Upper lobe of left lung (tissue), 6 donors: ENCODE data around the gene MYLK. TPM values are rescaled to one million over a fixed set of nuclear protein-coding genes. Genes with fewer than 3 reads are reported as not detected.

Experiments
- ATAC-seq, 2 donors: fragments of 200-7000 bp; cut with Tn5 transposase; one replicate each; pipeline ENCODE4 v1.9.1; 2022; ENCODE audit warnings: mild to moderate bottlenecking in 2 of 2, moderate library complexity in 2 of 2; ENCODE audit not compliant: low FRiP score in 2 of 2
- DNase-seq, 2 donors: peaks; one replicate each; pipeline ENCODE4 v3.0.0-alpha.2; 2019 to 2020
- H3K27ac ChIP-seq, 4 donors: fragments of 200-600 bp; sonication (generic); one replicate each; pipeline ENCODE4 v1.5.1; 2016 to 2019
- H3K27me3 ChIP-seq, 4 donors: fragments of 200-600 bp; sonication (generic); one replicate each; pipeline ENCODE4 v1.5.1; 2017 to 2019
- H3K36me3 ChIP-seq, 4 donors: fragments of 200-600 bp; sonication (generic); one replicate each; pipeline ENCODE4 v1.5.1; 2016 to 2019
- H3K4me1 ChIP-seq, 4 donors: fragments of 200-600 bp; sonication (generic); one replicate each; pipeline ENCODE4 v1.5.1; 2018 to 2019
- H3K4me3 ChIP-seq, 4 donors: fragments of 200-600 bp; sonication (generic); one replicate each; pipeline ENCODE4 v1.5.1; 2017 to 2019; ENCODE audit warnings: mild to moderate bottlenecking in 2 of 4, moderate library complexity in 1 of 4
- H3K9me3 ChIP-seq, 4 donors: fragments of 200-600 bp; sonication (generic); one replicate each; pipeline ENCODE4 v1.5.1; 2018 to 2019
- EP300 ChIP-seq, 4 donors: sonication (generic); formaldehyde crosslinking; IDR thresholded peaks; one replicate each; pipeline ENCODE4 v1.5.1; 2017; ENCODE audit warnings: antibody characterized with exemption in 4 of 4, control low read depth in 2 of 4
- POLR2A ChIP-seq, 4 donors: fragments of 450-650 bp; IDR thresholded peaks; one replicate each; pipeline ENCODE4 v1.5.1; 2016 to 2017; ENCODE audit warnings: antibody characterized with exemption in 4 of 4, mild to moderate bottlenecking in 2 of 4
- POLR2AphosphoS5 ChIP-seq, 2 donors: sonication (generic); formaldehyde crosslinking; IDR thresholded peaks; one replicate each; pipeline ENCODE4 v1.5.1; 2017; ENCODE audit warnings: antibody characterized with exemption in 2 of 2
- WGBS, 2 donors: methylation state at CpG; one replicate each; pipeline ENCODE4 v1.1.5; 2017 to 2018; 5-methylcytosine and 5-hydroxymethylcytosine counted together
- total RNA-seq, 6 donors: library from RNA; depleted of rRNA in 4 of 6; stranded (reverse); fragments of >200 nt in 4 of 6; gene quantifications; one replicate each; pipeline versions ENCODE4 v1.1.0 to v1.2.1, GENCODE V29; 2016 to 2021
- TF ChIP-seq, protein P1 (sequence below), 6 experiments: fragments of 450-650 bp in 4 of 6; fragments of 200-600 bp in 2 of 6; sonication (generic) in 2 of 6; IDR thresholded peaks; one replicate each; pipeline ENCODE4 v1.5.1; 2016 to 2019; ENCODE audit warnings: antibody characterized with exemption in 6 of 6
- donor health status: DM: no; HTN: no; CAD: no; lungs with moderate emphysema.
- donor health status: DM: no; HTN: yes; CAD: no; lungs with severe emphysema.

MYLK gene, protein sequence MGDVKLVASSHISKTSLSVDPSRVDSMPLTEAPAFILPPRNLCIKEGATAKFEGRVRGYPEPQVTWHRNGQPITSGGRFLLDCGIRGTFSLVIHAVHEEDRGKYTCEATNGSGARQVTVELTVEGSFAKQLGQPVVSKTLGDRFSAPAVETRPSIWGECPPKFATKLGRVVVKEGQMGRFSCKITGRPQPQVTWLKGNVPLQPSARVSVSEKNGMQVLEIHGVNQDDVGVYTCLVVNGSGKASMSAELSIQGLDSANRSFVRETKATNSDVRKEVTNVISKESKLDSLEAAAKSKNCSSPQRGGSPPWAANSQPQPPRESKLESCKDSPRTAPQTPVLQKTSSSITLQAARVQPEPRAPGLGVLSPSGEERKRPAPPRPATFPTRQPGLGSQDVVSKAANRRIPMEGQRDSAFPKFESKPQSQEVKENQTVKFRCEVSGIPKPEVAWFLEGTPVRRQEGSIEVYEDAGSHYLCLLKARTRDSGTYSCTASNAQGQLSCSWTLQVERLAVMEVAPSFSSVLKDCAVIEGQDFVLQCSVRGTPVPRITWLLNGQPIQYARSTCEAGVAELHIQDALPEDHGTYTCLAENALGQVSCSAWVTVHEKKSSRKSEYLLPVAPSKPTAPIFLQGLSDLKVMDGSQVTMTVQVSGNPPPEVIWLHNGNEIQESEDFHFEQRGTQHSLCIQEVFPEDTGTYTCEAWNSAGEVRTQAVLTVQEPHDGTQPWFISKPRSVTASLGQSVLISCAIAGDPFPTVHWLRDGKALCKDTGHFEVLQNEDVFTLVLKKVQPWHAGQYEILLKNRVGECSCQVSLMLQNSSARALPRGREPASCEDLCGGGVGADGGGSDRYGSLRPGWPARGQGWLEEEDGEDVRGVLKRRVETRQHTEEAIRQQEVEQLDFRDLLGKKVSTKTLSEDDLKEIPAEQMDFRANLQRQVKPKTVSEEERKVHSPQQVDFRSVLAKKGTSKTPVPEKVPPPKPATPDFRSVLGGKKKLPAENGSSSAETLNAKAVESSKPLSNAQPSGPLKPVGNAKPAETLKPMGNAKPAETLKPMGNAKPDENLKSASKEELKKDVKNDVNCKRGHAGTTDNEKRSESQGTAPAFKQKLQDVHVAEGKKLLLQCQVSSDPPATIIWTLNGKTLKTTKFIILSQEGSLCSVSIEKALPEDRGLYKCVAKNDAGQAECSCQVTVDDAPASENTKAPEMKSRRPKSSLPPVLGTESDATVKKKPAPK (N-terminal part only)
- total RNA-seq: 100 to 1,000 TPM; 105 to 378 (median 160) TPM

DNA sequence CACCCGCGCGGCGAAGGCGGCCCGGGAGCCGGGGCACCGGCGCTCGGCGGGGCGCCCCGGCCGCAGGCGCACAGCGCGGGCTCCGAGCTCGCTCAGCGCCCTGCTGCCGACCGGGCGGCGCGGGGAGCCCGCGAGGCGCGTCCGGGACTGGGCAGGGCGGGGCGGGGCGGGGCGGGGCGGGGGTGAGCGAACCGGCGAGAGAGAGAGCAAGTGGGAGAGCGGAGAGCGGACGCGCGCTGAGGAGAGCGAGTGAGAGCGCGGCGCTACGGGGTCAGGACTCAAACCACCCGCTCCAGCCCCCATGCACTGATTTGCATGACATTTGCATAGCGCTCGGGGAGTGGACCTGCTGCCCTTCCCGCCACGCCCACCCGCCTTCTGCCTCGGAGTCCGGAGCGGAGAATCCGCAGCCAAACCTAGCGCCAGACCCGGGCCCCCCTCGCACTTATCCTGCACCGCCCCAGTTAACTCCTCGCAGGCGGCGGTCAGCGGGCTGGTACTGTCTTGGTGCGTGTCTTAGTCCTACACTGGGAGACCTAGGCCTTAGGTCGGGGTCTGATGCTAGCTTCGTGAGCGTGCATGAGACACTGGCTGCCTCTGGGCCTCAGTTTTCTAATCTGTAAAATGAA, at the start of gene MYLK:
Gene MYLK (minus strand): TSS at position 130 of the 629 bp plus-strand sequence. CDS start 90,491 bp downstream, outside the sequence.
- H3K36me3 ChIP-seq: no peaks in the 10 kb centered on the region
- WGBS, 2 donors: 2 to 10% methylated on average over 2 to 18 of the region's 70 CpGs
- H3K4me3 ChIP-seq: peak within 1 kb of the TSS; percentile 25 to 53 (median 46)
- H3K4me1 ChIP-seq: peaks cover 0 to 14% (median 8%) of the 10 kb centered on the region in 4 donors
- no peak for TF ChIP-seq EP300 (IDR thresholded peaks at IDR 0.05)
- TF ChIP-seq POLR2A (IDR thresholded peaks at IDR 0.05): no peak
- TF ChIP-seq, protein P1, sequence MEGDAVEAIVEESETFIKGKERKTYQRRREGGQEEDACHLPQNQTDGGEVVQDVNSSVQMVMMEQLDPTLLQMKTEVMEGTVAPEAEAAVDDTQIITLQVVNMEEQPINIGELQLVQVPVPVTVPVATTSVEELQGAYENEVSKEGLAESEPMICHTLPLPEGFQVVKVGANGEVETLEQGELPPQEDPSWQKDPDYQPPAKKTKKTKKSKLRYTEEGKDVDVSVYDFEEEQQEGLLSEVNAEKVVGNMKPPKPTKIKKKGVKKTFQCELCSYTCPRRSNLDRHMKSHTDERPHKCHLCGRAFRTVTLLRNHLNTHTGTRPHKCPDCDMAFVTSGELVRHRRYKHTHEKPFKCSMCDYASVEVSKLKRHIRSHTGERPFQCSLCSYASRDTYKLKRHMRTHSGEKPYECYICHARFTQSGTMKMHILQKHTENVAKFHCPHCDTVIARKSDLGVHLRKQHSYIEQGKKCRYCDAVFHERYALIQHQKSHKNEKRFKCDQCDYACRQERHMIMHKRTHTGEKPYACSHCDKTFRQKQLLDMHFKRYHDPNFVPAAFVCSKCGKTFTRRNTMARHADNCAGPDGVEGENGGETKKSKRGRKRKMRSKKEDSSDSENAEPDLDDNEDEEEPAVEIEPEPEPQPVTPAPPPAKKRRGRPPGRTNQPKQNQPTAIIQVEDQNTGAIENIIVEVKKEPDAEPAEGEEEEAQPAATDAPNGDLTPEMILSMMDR (IDR thresholded peaks at IDR 0.05): no peak
- TF ChIP-seq POLR2AphosphoS5 (IDR thresholded peaks at IDR 0.05): no peak
- peaks cover 0 to 3% (median 0%) of the 10 kb centered on the region in 4 donors for H3K27me3 ChIP-seq
- DNase-seq (peak; percentile 86 to 88), ATAC-seq (peak; percentile 89 to 90)
- H3K9me3 ChIP-seq: no peaks in the 10 kb centered on the region
- H3K27ac ChIP-seq: no peak within 1 kb of the TSS

DNA sequence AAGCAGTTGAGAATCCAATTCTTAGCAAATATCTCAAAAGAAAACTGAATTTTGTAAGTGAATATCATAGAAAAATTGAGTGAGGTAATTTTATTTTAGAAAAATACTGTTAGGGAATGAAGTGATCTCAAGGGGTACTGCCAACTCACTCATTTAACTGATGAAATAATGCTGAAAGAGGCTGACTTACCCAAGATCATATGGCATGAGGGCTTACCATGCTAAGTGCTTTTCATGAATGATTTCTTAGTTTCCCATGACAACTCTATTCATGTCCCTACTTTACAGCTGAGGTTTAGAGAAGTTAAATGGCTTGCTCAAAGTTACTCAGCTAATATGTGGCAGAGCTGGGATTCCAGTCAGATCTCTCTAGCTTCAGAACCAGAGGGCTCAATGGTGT, 46.3 kb upstream of the MYLK start:
- no peaks in the 10 kb centered on the region for H3K27me3 ChIP-seq
- H3K4me1 ChIP-seq: no peaks in the 10 kb centered on the region
- ATAC-seq (no peak), DNase-seq (no peak)
- H3K36me3 ChIP-seq: peaks cover 0 to 28% (median 2%) of the 10 kb centered on the region in 4 donors
- no peak overlapping the region for H3K27ac ChIP-seq
- no peak overlapping the region for H3K4me3 ChIP-seq
- TF ChIP-seq, protein P1 (IDR thresholded peaks at IDR 0.05): no peak
- TF ChIP-seq EP300 (IDR thresholded peaks at IDR 0.05): no peak
- no peak for TF ChIP-seq POLR2AphosphoS5 (IDR thresholded peaks at IDR 0.05)
- no peak for TF ChIP-seq POLR2A (IDR thresholded peaks at IDR 0.05)
- H3K9me3 ChIP-seq: no peaks in the 10 kb centered on the region

DNA sequence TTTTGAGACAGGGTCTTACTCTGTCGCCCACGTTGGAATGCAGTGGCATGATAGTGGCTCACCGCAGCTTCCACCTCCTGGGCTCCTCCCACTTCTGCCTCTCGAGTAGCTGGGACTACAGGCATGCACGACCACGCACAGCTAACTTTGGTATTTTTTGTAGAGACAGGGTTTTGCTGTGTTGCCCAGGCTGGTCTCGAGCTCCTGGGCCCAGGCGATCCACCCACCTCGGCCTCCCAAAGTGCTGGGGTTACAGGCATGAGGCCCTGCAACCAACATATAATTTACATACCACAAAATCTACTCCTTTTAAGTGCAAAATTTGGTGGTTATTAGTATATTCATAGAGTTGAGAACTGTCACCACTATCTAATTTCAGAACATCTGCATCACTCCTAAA, 45.2 kb upstream of the MYLK start:
- 94 to 96% methylated on average over 9 of the region's 9 CpGs for WGBS, 2 donors
- Histone ChIP-seq H3K9me3 (no peaks in the 10 kb centered on the region), H3K27me3 (no peaks in the 10 kb centered on the region), H3K4me1 (no peaks in the 10 kb centered on the region), H3K4me3 (no peak overlapping the region), H3K27ac (no peak overlapping the region), H3K36me3 (peaks cover 0 to 28% (median 2%) of the 10 kb centered on the region in 4 donors)
- DNase-seq (no peak), ATAC-seq (no peak)
- TF ChIP-seq EP300 (IDR thresholded peaks at IDR 0.05): no peak
- TF ChIP-seq, protein P1 (IDR thresholded peaks at IDR 0.05): no peak
- no peak for TF ChIP-seq POLR2A (IDR thresholded peaks at IDR 0.05)
- TF ChIP-seq POLR2AphosphoS5 (IDR thresholded peaks at IDR 0.05): no peak

DNA sequence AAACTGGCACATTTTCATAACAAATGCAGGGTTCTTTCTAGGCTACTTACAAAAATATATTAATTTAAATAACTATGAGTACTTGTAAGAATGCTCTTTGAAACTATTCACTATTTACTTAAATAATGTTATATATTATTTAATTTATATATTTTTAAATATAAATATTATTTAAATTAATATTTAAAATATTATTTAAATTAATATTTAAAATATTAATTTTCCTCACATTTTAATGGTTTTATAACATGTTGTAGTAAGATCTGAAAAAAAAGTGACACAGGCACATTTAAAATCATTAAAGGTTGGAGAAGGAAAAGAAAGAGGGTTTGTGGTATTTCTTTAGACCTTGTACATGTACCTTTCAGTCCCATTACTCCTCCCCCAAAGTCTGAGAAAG, 42.3 kb upstream of the MYLK start:
- no peak overlapping the region for H3K4me3 ChIP-seq
- ATAC-seq: no peak
- H3K9me3 ChIP-seq: peaks cover 0 to under 1% (median 0%) of the 10 kb centered on the region in 4 donors
- no peaks in the 10 kb centered on the region for H3K27me3 ChIP-seq
- no peak overlapping the region for H3K27ac ChIP-seq
- H3K4me1 ChIP-seq: no peaks in the 10 kb centered on the region
- no peak for DNase-seq
- TF ChIP-seq, protein P1 (IDR thresholded peaks at IDR 0.05): no peak
- TF ChIP-seq EP300 (IDR thresholded peaks at IDR 0.05) (no peak), POLR2A (IDR thresholded peaks at IDR 0.05) (no peak), POLR2AphosphoS5 (IDR thresholded peaks at IDR 0.05) (no peak)
- H3K36me3 ChIP-seq: peaks cover 0 to 21% (median under 1%) of the 10 kb centered on the region in 4 donors
